DMS114 treated with DMSO at 0.1 percent for 48 hours (cell line): Measurements from ENCODE around the gene FSIP1.

Experiments used
- DNase-seq: peaks from one replicate; lab custom pipeline; 2025; ENCODE audit not compliant: unreplicated experiment; lab: John Stamatoyannopoulos, UW

The FSIP1 gene

GRCh38 chr15:39625451-39625850 lies 157.2 kb downstream of the FSIP1 start:
- DNase-seq: no peak

GRCh38 chr15:39624806-39625205 lies 157.8 kb downstream of the FSIP1 start:
- DNase-seq: no peak

DNA sequence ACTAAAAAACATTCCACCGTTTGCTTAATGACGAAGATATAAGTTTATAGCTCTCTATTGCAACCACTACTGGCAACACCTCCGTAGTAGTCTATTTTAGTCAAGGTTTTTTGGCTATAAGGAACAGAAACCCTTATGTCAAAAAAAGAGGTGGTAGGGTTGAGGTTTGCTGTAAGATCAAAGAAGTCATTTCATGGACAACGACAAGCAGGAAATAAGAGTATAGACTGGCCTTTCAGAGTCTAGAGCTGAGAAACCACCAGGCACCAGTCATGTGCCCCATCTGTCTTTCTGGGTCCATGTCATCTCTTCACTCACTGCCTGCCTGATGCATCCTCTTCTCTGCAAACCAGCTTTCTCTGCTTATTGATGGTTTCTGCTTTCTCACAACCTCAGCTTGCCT lies 159.1 kb downstream of the FSIP1 start:
- DNase-seq: no peak

GRCh38 chr15:39622660-39623516 lies 159.8 kb downstream of the FSIP1 start:
- no peak for DNase-seq

DNA sequence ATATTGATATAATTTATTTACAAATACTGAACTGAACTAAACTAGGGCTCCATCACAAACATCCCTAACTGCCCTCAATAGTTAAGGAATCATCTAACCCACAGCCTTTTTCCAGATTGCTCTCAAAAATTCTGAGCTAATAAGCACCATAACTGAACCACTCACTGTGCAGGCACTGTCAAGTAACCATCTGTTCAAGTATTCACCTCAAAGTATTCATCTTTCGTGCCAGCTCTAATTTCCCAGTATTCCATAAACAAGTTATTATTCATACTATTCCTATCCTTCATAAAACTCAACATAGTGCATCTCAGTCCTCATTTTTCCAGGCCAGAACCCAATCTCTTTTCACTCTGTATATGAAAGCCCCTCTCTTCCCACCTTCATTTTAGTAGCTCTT lies 160.7 kb downstream of the FSIP1 start:
- DNase-seq: no peak

GRCh38 chr15:39621210-39621609 lies 161.4 kb downstream of the FSIP1 start:
- DNase-seq: no peak

GRCh38 chr15:39618063-39618823 lies 164.4 kb downstream of the FSIP1 start:
- no peak for DNase-seq

GRCh38 chr15:39616731-39617455 lies 165.7 kb downstream of the FSIP1 start:
- no peak for DNase-seq

- no peak for DNase-seq
Observed at GRCh38 chr15:39613861-39614260, 168.8 kb downstream of the FSIP1 start.

GRCh38 chr15:39613271-39613670 lies 169.4 kb downstream of the FSIP1 start:
- DNase-seq: no peak

GRCh38 chr15:39610665-39611064 lies 172.0 kb downstream of the FSIP1 start:
- no peak for DNase-seq

- no peak for DNase-seq
Observed at GRCh38 chr15:39609166-39609916, 173.3 kb downstream of the FSIP1 start.

GRCh38 chr15:39608185-39609139 lies 174.2 kb downstream of the FSIP1 start:
- DNase-seq: no peak

GRCh38 chr15:39605146-39605545 lies 177.5 kb downstream of the FSIP1 start:
- DNase-seq: no peak

GRCh38 chr15:39602143-39602542 lies 180.5 kb downstream of the FSIP1 start:
- no peak for DNase-seq

DNA sequence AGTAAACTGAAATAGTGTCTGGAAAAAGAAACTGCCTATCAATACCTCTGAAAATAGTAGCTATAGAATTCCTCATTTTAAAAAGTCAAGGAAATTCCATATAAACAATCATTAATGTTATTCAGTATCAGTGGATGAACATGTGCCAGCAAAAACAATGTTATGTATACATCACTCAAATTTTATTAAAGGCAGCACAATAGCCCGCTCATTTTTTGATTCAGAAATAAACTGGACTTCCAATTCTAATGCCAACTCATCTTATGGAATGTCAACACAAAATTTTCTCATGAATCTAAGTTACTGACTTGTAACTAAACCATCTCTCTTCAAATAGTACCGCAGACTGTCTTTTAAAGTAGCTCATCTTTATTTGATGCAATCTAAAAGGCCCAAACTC lies 182.8 kb downstream of the FSIP1 start:
- no peak for DNase-seq

DNA sequence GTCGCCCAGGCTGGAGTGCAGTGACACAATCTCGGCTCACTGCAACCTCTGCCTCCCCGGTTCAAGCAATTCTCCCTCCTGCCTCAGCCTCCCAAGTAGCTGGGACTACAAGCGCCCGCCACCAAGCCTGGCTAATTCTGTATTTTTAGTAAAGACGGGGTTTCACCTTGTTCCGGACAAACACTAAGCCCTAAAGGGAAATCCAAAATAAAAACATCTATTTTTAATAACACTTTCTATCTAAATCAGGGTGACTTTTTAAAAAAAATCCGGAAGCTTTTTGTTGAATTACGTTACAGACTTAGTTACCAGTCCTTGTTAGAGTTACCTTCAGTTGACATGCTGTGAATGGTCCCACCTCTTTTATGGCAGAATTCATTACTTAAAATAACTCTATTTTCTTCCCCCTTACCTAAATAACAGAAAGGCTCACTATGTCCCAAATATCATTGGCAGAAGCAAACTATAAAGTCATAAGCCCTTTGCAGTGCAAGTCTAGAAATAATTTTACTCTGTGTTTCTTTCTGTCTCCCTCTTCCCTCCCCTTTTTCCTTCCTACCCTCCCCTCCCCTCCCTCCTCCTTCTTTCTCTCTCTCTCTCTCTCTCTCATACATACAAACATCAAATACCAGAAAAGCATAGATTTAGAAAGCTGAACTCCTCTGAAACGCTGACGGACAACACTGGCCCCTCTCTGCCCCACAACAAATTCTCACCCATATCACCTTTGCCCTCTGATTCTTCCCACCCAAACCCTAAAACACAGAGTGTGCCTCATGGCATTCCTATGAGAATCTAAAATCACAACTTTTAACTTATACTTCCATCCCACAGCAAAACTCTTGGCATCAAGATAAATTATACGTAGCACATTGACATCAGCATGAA lies 183.4 kb downstream of the FSIP1 start:
- no peak for DNase-seq

- DNase-seq: no peak
Observed at GRCh38 chr15:39598186-39598850, 184.3 kb downstream of the FSIP1 start.
